Esophagus squamous epithelium (tissue), 5 donors: ENCODE data around the gene TMBIM6. TPM values are rescaled to one million over a fixed set of nuclear protein-coding genes. Genes with fewer than 3 reads are reported as not detected.
A peak's percentile ranks its signal among the peaks of the same experiment; 100 is the strongest.

Experiments used
- DNase-seq: peaks from one replicate; lab custom pipeline; 2025; lab: John Stamatoyannopoulos, UW
- H3K27ac ChIP-seq, 4 donors: fragments of 200-600 bp; sonication (generic); one replicate each; pipeline ENCODE4 v1.5.1; 2016 to 2019; ENCODE audit warnings: mild to moderate bottlenecking in 1 of 4
- H3K27me3 ChIP-seq, 4 donors: fragments of 200-600 bp; sonication (generic); 1 replicate in 3 of 4; 2 replicates in 1 of 4; pipeline versions ENCODE4 v1.5.1 to v1.6.0; 2017 to 2021; ENCODE audit warnings: antibody characterized with exemption in 1 of 4
- H3K36me3 ChIP-seq, 3 donors: fragments of 200-600 bp; sonication (generic); one replicate each; pipeline ENCODE4 v1.5.1; 2016 to 2019
- H3K4me1 ChIP-seq, 3 donors: fragments of 200-600 bp; sonication (generic); one replicate each; pipeline ENCODE4 v1.5.1; 2017 to 2019
- H3K4me3 ChIP-seq, 4 donors: fragments of 200-600 bp; sonication (generic); 1 replicate in 3 of 4; 2 replicates in 1 of 4; pipeline ENCODE4 v1.5.1; 2016 to 2019; ENCODE audit warnings: mild to moderate bottlenecking in 2 of 4, moderate library complexity in 1 of 4
- H3K9me3 ChIP-seq, 3 donors: fragments of 200-600 bp; sonication (generic); one replicate each; pipeline ENCODE4 v1.5.1; 2016 to 2019
- POLR2A ChIP-seq, 4 donors: fragments of 450-650 bp; IDR thresholded peaks; one replicate each; pipeline ENCODE4 v1.6.1; 2017; ENCODE audit warnings: antibody characterized with exemption in 4 of 4, mild to moderate bottlenecking in 4 of 4, moderate library complexity in 3 of 4
- WGBS, 2 donors: methylation state at CpG; one replicate each; pipeline ENCODE4 v1.1.5; 2018; 5-methylcytosine and 5-hydroxymethylcytosine counted together
- intact Hi-C: fragments of 100-400 bp; cut with DNase I; formaldehyde crosslinking; loops from one replicate; pipeline ENCODE4 v1.15.0; 2022
- total RNA-seq, 4 donors: library from RNA; depleted of rRNA; stranded (reverse); fragments of >200 nt; gene quantifications; one replicate each; pipeline ENCODE4 v1.1.0, GENCODE V29; 2016
- TF ChIP-seq, protein P1 (sequence below), 6 experiments: fragments of 450-650 bp in 4 of 6; fragments of 200-600 bp in 2 of 6; sonication (generic) in 2 of 6; IDR thresholded peaks; one replicate each; pipeline ENCODE4 v1.5.1; 2016 to 2019; ENCODE audit warnings: antibody characterized with exemption in 6 of 6, mild to moderate bottlenecking in 4 of 6, moderate library complexity in 4 of 6
- donor health status: DM: yes; HTN: yes; CAD: no.

The TMBIM6 gene
- total RNA-seq, 4 donors from 2014 or later = 307 to 444 (median 343) TPM

DNA sequence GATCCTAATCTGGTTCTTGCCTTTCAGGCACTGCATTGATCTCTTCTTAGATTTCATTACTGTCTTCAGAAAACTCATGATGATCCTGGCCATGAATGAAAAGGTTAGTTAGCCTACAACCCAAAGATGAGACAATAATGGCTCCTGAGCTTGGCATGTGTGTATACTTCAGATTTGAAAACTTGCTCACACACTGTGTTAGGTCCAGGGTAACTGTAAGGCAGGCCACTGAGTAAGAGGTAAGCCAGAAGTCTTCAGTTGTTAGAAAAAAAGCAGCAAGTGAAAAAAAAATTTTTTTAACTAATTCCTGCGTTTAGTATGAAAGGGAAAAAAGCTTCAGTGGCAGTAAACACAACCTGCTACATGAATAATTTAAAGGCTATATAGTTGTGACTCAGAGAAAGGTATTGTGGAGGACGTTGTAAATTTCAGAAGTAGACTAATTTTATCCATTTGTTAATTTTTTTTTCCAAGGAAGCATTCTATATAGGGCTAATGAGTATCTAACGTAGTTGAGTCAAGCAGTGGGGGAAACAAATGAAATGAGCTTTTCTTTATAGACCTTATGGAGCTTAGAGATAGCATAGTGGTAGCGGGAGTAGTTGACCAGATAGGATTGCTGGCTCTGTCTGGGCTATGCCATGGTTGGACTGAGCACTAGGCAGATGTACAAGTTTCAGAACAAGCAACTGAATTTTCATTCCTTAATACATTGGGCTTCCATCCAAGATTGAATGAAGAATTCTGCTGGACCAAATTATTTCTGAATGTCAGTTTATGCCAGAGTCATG lies 20.5 kb downstream of the TMBIM6 start:
- Histone ChIP-seq H3K9me3 (no peaks in the 10 kb centered on the region), H3K4me1 (peaks cover 0 to 32% (median 2%) of the 10 kb centered on the region in 3 donors), H3K27me3 (no peaks in the 10 kb centered on the region), H3K4me3 (no peak overlapping the region), H3K36me3 (peaks cover 28 to 93% (median 56%) of the 10 kb centered on the region in 3 donors), H3K27ac (no peak overlapping the region)
- TF ChIP-seq POLR2A (IDR thresholded peaks at IDR 0.05) = no peak
- TF ChIP-seq, protein P1, sequence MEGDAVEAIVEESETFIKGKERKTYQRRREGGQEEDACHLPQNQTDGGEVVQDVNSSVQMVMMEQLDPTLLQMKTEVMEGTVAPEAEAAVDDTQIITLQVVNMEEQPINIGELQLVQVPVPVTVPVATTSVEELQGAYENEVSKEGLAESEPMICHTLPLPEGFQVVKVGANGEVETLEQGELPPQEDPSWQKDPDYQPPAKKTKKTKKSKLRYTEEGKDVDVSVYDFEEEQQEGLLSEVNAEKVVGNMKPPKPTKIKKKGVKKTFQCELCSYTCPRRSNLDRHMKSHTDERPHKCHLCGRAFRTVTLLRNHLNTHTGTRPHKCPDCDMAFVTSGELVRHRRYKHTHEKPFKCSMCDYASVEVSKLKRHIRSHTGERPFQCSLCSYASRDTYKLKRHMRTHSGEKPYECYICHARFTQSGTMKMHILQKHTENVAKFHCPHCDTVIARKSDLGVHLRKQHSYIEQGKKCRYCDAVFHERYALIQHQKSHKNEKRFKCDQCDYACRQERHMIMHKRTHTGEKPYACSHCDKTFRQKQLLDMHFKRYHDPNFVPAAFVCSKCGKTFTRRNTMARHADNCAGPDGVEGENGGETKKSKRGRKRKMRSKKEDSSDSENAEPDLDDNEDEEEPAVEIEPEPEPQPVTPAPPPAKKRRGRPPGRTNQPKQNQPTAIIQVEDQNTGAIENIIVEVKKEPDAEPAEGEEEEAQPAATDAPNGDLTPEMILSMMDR (IDR thresholded peaks at IDR 0.05) = no peak
- WGBS, 2 donors = 65 to 77% methylated on average over 4 of the region's 4 CpGs
- intact Hi-C loops = no loop called here
- no peak for DNase-seq

DNA sequence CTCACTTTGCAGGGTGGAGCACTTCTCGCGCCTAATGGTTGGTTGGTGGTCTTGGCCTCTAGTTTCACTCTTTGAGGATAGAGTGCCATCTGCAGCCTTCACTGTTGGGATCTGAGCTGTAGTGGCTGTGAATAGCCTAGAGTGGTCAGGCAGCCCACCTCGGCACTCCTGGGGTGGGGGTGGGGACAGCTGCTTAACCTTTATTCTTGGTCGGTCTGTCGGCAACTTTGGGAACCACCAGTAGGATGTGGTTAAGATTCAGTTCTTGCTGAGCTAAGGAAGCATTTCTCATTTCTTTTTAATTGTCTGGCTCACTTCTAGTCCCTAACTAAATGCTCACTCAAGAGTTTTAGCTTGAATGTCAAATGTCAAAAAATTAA lies 21.1 kb downstream of the TMBIM6 start:
- TF ChIP-seq, protein P1 (IDR thresholded peaks at IDR 0.05) = no peak
- no peak for TF ChIP-seq POLR2A (IDR thresholded peaks at IDR 0.05)
- Histone ChIP-seq H3K27me3 (no peaks in the 10 kb centered on the region), H3K9me3 (no peaks in the 10 kb centered on the region), H3K4me1 (peaks cover 0 to 31% (median 2%) of the 10 kb centered on the region in 3 donors), H3K36me3 (peaks cover 28 to 87% (median 51%) of the 10 kb centered on the region in 3 donors), H3K4me3 (no peak overlapping the region), H3K27ac (no peak overlapping the region)
- 20 to 80% methylated on average over 1 to 3 of the region's 5 CpGs for WGBS, 2 donors
- no peak for DNase-seq
- intact Hi-C loops = no loop called here

DNA sequence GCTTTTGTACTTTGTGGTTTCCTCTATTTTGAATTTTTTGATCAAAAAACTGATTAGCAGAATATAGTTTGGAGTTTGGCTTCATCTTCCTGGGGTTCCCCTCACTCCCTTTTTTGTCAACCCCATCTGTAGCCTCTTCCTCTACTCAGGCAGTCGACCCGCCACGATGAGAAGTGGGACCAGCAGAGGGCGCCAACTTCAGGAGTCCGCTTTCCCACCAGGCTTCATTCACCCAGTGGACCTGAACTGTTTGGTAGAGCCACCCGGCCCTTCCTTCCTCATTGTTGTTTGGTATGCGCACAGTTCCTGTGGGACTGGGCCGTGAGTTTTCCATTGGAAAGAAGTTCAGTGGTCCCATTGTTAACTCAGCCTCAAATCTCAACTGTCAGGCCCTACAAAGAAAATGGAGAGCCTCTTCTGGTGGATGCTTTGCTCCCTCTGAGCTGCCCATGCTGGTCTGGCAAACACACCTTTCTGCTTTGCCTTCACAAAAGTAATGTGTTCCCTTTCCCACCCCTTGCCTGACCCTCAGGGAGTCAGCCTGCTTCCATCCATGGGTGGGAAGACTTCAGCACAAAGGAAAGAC lies 21.7 kb downstream of the TMBIM6 start:
- H3K36me3 ChIP-seq = peaks cover 26 to 81% (median 51%) of the 10 kb centered on the region in 3 donors
- DNase-seq = no peak
- H3K27me3 ChIP-seq = no peaks in the 10 kb centered on the region
- H3K27ac ChIP-seq = peak overlapping the region; percentile 0 to 33 (median 4)
- TF ChIP-seq, protein P1 (IDR thresholded peaks at IDR 0.05) = peak; percentile 41 to 62 (median 50)
- TF ChIP-seq POLR2A (IDR thresholded peaks at IDR 0.05) = no peak
- H3K4me3 ChIP-seq = no peak overlapping the region
- intact Hi-C loops = no loop called here
- H3K9me3 ChIP-seq = no peaks in the 10 kb centered on the region
- peaks cover 0 to 29% (median 2%) of the 10 kb centered on the region in 3 donors for H3K4me1 ChIP-seq
- WGBS, 2 donors = 20 to 22% methylated on average over 8 of the region's 8 CpGs

DNA sequence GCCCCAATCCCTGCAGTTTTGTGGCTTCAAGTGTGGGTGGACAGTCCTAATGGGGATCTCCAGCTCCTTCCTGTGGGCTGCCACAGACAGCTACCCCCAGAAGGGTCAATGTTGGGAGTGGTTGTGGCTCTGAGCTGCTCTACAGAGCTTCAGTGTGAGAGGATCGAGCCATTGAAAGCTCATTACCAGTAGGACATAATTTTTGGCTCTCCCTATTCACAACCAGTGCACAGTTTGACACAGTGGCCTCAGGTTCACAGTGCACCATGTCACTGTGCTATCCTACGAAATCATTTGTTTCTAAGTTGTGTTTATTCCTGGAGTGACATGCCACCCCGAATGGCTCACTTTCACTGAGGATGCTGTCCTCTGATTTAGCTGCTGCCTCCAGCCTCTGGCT lies 22.8 kb downstream of the TMBIM6 start:
- peak overlapping the region in 1 of 4 donors; percentile 0 for H3K27ac ChIP-seq
- peaks cover 16 to 71% (median 41%) of the 10 kb centered on the region in 3 donors for H3K36me3 ChIP-seq
- intact Hi-C loops = no loop called here
- no peaks in the 10 kb centered on the region for H3K9me3 ChIP-seq
- whole genome bisulfite sequencing, 2 donors = 58 to 75% methylated on average over 2 to 3 of the region's 3 CpGs
- H3K27me3 ChIP-seq = no peaks in the 10 kb centered on the region
- no peak for DNase-seq
- peaks cover 0 to 29% (median 2%) of the 10 kb centered on the region in 3 donors for H3K4me1 ChIP-seq
- H3K4me3 ChIP-seq = no peak overlapping the region
- TF ChIP-seq POLR2A (IDR thresholded peaks at IDR 0.05) = no peak
- TF ChIP-seq, protein P1 (IDR thresholded peaks at IDR 0.05) = no peak

DNA sequence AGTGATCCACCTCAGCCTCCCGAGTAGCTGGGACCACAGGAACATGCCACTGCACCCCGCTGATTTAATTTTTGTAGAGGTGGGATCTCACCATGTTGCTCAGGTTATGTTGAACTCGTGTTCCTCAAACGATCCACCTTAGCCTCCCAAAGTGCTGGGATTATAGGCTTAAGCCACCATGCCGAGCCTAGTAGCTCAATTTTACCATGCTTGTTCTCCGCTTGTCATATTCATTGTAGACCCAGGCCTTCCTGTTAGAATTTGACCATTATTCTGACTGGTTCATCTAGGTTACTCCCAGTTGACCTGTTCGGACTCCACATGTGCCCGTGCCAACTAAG lies 24.7 kb downstream of the TMBIM6 start:
- Histone ChIP-seq H3K9me3 (no peaks in the 10 kb centered on the region), H3K27ac (no peak overlapping the region), H3K36me3 (peaks cover 11 to 51% (median 32%) of the 10 kb centered on the region in 3 donors), H3K4me1 (peaks cover 0 to 29% (median 2%) of the 10 kb centered on the region in 3 donors), H3K4me3 (no peak overlapping the region), H3K27me3 (no peaks in the 10 kb centered on the region)
- TF ChIP-seq, protein P1 (IDR thresholded peaks at IDR 0.05) = no peak
- no peak for TF ChIP-seq POLR2A (IDR thresholded peaks at IDR 0.05)
- DNase-seq = no peak
- WGBS, 2 donors = 83 to 88% methylated on average over 8 of the region's 8 CpGs
- intact Hi-C loops = no loop called here
